Pancreas (tissue), 10 donors: Measurements from ENCODE around the gene SNX5. TPM values are rescaled to one million over a fixed set of nuclear protein-coding genes. Genes with fewer than 3 reads are reported as not detected.
A peak's percentile ranks its signal among the peaks of the same experiment; 100 is the strongest.

Experiments used
- ATAC-seq, 4 donors: fragments of 200-7000 bp; cut with Tn5 transposase; one replicate each; pipeline versions ENCODE4 v1.8.0 to v1.9.1; 2020; ENCODE audit warnings: mild to moderate bottlenecking in 4 of 4, moderate library complexity in 4 of 4
- DNase-seq, 6 donors: peaks; one replicate each; pipeline ENCODE4 v3.0.0-alpha.2; 2020
- FAIRE-seq: peaks from 2 replicates; lab custom pipeline; 2012; peaks lifted over from hg19 to GRCh38; lab: Jason Lieb, UNC
- H3K27ac ChIP-seq, 4 donors: fragments of 200-600 bp; sonication (generic); 1 replicate in 3 of 4; 2 replicates in 1 of 4; pipeline versions ENCODE4 v1.5.0 to v1.8.0; 2020
- H3K27me3 ChIP-seq, 4 donors: fragments of 200-600 bp; one replicate each; pipeline ENCODE4 v1.8.0; 2021
- H3K36me3 ChIP-seq, 3 donors: fragments of 200-600 bp; sonication (generic) in 1 of 3; one replicate each; pipeline versions ENCODE4 v1.5.0 to v1.8.0; 2020 to 2021
- H3K4me1 ChIP-seq, 3 donors: fragments of 200-600 bp; one replicate each; pipeline ENCODE4 v1.8.0; 2021
- H3K4me3 ChIP-seq, 4 donors: fragments of 200-600 bp; sonication (generic) in 2 of 4; one replicate each; pipeline versions ENCODE4 v1.5.0 to v1.8.0; 2020 to 2021
- H3K9me3 ChIP-seq, 4 donors: fragments of 200-600 bp; one replicate each; pipeline ENCODE4 v1.8.0; 2021
- WGBS, 2 donors: extraction: QIAGEN DNeasy Blood & Tissue Kit; methylation state at CpG; one replicate each; pipeline ENCODE4 v1.1.7; 2013; 5-methylcytosine and 5-hydroxymethylcytosine counted together
- intact Hi-C, 3 donors: fragments of 100-400 bp; cut with DNase I; formaldehyde crosslinking; loops; one replicate each; pipeline versions ENCODE4 v1.11.1 to v1.14.2; 2022
- polyA plus RNA-seq, 2 donors: library from polyadenylated mRNA; stranded (reverse); fragments of 200-250 nt; gene quantifications; one replicate each; pipeline ENCODE4 v1.2.3, GENCODE V29; 2013
- total RNA-seq, 6 donors: library from RNA; stranded (reverse); fragmentation: NEBNext Ultra II Directional in 4 of 6; extraction: Animal tissue kit (Norgen Biotek cat#: 25700) in 4 of 6; gene quantifications; one replicate each; pipeline versions ENCODE4 v1.2.1 to v1.2.4, GENCODE V29; 2021 to 2023
- TF ChIP-seq, protein P1 (sequence below), 4 donors: fragments of 200-600 bp; sonication (generic) in 3 of 4; IDR thresholded peaks; one replicate each; pipeline versions ENCODE4 v1.5.0 to v1.8.0; 2021; ENCODE audit warnings: antibody characterized with exemption in 4 of 4
- donor health status: healthy with polysubstance abuse.
- donor health status: DM: no; HTN: no; CAD: no; lungs with moderate emphysema.
- donor health status: DM: no; HTN: no; CAD: no.
- donor health status: control.
- donor health status: control.
- donor health status: Bipolar disorder and iron deficiency.
- donor health status: DM: yes; HTN: yes; CAD: no.
- donor health status: DM: no; HTN: no; CAD: no.
- donor health status: DM: no; HTN: no; CAD: no.
- donor health status: DM: yes; HTN: yes; CAD: no.

The SNX5 gene
- total and polyA plus RNA-seq, 8 donors: 20.5 to 38.4 (median 31.1) TPM

DNA sequence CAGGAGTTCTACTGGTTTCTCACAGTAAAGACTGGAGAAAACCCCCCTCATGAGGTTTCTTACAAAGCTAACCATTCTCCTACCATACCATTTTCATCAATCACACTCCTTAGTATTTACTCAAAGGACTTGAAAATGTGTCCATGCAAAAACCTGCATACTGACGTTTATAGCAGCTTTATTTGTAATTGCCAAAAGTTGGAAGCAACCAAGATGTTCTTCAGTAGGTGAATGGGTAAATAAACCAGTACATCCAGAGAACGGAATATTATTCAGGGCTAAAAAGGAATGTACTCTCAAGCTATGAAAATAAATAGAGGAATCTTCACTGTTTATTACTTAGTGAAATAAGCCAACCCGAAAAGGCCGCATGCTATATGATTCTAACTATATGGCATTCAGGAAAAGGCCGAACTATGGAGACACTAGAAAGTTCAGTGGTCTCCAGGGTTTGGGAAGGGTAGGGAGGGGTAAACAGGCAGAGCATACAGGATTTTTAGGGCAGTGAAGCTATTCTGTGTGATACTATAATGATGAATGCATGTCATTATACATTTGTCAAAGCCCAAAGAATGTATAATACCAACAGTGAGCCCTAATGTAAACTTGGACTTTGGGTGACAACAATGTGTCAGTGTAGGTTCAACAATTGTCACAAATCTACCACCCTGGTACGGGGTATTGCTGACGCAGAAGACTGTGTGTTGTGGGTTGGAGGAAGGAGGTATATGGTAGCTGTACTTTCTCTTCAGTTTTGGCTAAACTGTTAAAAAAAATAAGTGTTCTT lies 50.6 kb downstream of the SNX5 start:
- no peaks in the 10 kb centered on the region for H3K36me3 ChIP-seq
- FAIRE-seq: no peak
- TF ChIP-seq, protein P1, sequence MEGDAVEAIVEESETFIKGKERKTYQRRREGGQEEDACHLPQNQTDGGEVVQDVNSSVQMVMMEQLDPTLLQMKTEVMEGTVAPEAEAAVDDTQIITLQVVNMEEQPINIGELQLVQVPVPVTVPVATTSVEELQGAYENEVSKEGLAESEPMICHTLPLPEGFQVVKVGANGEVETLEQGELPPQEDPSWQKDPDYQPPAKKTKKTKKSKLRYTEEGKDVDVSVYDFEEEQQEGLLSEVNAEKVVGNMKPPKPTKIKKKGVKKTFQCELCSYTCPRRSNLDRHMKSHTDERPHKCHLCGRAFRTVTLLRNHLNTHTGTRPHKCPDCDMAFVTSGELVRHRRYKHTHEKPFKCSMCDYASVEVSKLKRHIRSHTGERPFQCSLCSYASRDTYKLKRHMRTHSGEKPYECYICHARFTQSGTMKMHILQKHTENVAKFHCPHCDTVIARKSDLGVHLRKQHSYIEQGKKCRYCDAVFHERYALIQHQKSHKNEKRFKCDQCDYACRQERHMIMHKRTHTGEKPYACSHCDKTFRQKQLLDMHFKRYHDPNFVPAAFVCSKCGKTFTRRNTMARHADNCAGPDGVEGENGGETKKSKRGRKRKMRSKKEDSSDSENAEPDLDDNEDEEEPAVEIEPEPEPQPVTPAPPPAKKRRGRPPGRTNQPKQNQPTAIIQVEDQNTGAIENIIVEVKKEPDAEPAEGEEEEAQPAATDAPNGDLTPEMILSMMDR (IDR thresholded peaks at IDR 0.05): no peak
- no peak for ATAC-seq
- no peaks in the 10 kb centered on the region for H3K9me3 ChIP-seq
- intact Hi-C loops: no loop called here
- H3K27me3 ChIP-seq: no peaks in the 10 kb centered on the region
- H3K27ac ChIP-seq: no peak overlapping the region
- H3K4me1 ChIP-seq: peaks cover 0 to 6% (median 4%) of the 10 kb centered on the region in 3 donors
- H3K4me3 ChIP-seq: no peak overlapping the region
- WGBS, 2 donors: 85 to 86% methylated on average over 7 of the region's 7 CpGs
- no peak for DNase-seq

DNA sequence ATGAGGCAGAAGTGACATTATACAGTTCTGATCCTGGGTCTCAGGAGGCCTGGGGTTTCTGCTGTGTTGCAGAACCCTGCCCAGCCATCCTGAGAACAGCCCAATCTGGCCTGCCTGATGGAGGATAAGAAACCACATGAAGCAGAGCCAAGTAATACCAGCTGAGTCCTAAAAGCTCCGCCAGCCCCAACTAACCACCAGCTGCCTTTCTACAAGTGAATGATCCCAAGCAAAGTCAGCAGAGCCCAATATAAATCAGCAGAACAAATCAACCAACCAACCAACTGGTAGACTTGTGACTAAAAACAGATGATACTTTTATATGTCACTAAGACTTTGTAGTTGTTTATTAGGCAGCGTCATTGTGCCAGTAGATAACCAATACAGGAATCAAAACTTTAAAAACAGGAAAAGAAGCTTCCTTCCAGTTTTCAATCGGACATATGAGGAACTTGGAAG lies 52.1 kb downstream of the SNX5 start:
- WGBS, 2 donors: 39 to 46% methylated on average over 3 of the region's 3 CpGs
- intact Hi-C loops: no loop called here
- Histone ChIP-seq H3K36me3 (no peaks in the 10 kb centered on the region), H3K9me3 (no peaks in the 10 kb centered on the region), H3K27ac (no peak overlapping the region), H3K27me3 (no peaks in the 10 kb centered on the region), H3K4me3 (no peak overlapping the region), H3K4me1 (peaks cover 0 to 6% (median 4%) of the 10 kb centered on the region in 3 donors)
- TF ChIP-seq, protein P1 (IDR thresholded peaks at IDR 0.05): no peak
- ATAC-seq (peak; percentile 69 to 96 (median 81)), FAIRE-seq (no peak), DNase-seq (peak in 2 of 6 donors; percentile 36 to 46)

DNA sequence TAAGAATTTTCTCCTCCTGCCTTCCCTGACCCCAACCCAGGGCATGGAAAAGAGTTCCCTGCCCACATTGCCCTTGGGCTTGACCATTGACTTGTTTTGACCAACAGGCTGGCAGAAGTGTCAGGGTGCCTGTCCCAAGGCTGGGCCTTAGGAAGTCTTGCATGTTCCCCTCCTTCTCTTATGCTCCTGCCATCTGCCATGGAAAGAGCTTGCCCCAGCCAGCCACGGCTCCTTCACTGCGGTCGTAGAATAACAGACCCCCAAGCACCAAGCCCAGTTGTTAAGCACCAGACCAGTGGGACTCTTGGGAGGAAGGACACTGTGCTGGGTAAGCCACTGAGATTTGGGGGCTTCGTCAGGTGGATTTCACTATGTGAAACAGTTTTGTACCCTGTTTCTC lies 53.6 kb downstream of the SNX5 start:
- peaks cover 4 to 6% (median 5%) of the 10 kb centered on the region in 3 donors for H3K4me1 ChIP-seq
- WGBS, 2 donors: 83 to 88% methylated on average over 4 of the region's 4 CpGs
- no peak for ATAC-seq
- H3K27ac ChIP-seq: no peak overlapping the region
- TF ChIP-seq, protein P1 (IDR thresholded peaks at IDR 0.05): no peak
- no peak for FAIRE-seq
- intact Hi-C loops: no loop called here
- no peaks in the 10 kb centered on the region for H3K36me3 ChIP-seq
- no peak overlapping the region for H3K4me3 ChIP-seq
- no peaks in the 10 kb centered on the region for H3K9me3 ChIP-seq
- no peak for DNase-seq
- H3K27me3 ChIP-seq: no peaks in the 10 kb centered on the region

DNA sequence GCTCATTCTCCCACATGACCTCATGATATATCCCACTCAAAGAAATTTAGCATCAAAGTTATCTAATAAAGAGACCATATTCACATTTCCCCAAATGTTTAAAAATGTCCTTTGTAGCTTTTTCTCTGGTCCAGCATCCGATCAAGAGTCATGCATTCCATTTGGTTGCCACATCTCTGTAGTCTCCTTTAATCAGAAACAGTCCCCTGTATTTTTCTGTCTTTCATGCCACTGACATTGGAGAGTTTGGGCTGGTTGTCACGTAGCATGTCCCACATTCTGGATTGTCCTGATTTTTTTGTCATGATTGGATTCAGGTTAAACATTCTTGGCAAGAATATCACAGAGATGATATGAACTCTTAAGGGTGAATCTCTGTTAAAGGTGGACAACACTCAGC lies 55.7 kb downstream of the SNX5 start:
- no peaks in the 10 kb centered on the region for H3K36me3 ChIP-seq
- DNase-seq (no peak), FAIRE-seq (no peak), ATAC-seq (no peak)
- no peak overlapping the region for H3K27ac ChIP-seq
- no peak overlapping the region for H3K4me3 ChIP-seq
- intact Hi-C loops: no loop called here
- H3K27me3 ChIP-seq: no peaks in the 10 kb centered on the region
- WGBS, 2 donors: 81 to 92% methylated on average over 2 of the region's 2 CpGs
- TF ChIP-seq, protein P1 (IDR thresholded peaks at IDR 0.05): no peak
- peaks cover 4 to 6% (median 5%) of the 10 kb centered on the region in 3 donors for H3K4me1 ChIP-seq
- no peaks in the 10 kb centered on the region for H3K9me3 ChIP-seq

DNA sequence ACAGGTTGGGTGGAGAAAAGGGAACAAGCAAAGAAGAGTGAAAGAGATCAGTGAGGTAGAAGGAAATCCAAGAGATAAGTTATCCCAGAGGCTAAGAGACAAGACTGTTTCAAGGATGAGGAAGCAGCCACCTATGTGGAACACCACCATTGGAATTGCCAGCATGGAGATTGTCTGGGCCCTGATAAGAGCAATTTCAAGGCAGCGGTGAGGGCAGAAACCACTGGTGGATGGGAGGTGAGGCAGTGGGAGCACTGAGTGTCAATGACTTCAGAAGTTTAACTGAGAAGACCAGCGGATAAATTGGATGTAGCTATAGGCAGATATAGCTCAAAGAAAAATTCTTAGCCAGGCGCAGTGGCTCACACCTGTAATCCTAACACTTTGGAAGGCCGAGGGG lies 56.7 kb downstream of the SNX5 start:
- Histone ChIP-seq H3K4me3 (no peak overlapping the region), H3K27ac (no peak overlapping the region), H3K27me3 (no peaks in the 10 kb centered on the region), H3K36me3 (no peaks in the 10 kb centered on the region), H3K4me1 (peaks cover 4 to 6% (median 5%) of the 10 kb centered on the region in 3 donors), H3K9me3 (no peaks in the 10 kb centered on the region)
- WGBS, 2 donors: 79 to 82% methylated on average over 4 of the region's 4 CpGs
- no peak for FAIRE-seq
- intact Hi-C loops: no loop called here
- ATAC-seq: no peak
- TF ChIP-seq, protein P1 (IDR thresholded peaks at IDR 0.05): no peak
- DNase-seq: no peak
